Left lung (tissue), 10 donors: ENCODE measurements around the gene MAGEF1. TPM values are rescaled to one million over a fixed set of nuclear protein-coding genes. Genes with fewer than 3 reads are reported as not detected.

Source experiments
- ATAC-seq: fragments of 200-7000 bp; cut with Tn5 transposase; one replicate; pipeline ENCODE4 v1.9.1; 2020; ENCODE audit warnings: moderate library complexity
- DNase-seq, 4 donors: peaks; one replicate each; pipeline ENCODE4 v3.0.0-alpha.2; 2013 to 2020
- H3K27ac ChIP-seq, 2 donors: fragments of 200-600 bp; sonication (generic) in 1 of 2; one replicate each; pipeline versions ENCODE4 v1.5.0 to v1.8.0; 2020 to 2021
- H3K27me3 ChIP-seq, 2 donors: fragments of 200-600 bp; sonication (generic) in 1 of 2; one replicate each; pipeline versions ENCODE4 v1.5.0 to v1.8.0; 2020 to 2021
- H3K36me3 ChIP-seq, 2 donors: fragments of 200-600 bp; sonication (generic) in 1 of 2; one replicate each; pipeline versions ENCODE4 v1.5.0 to v1.8.0; 2020 to 2021
- H3K4me1 ChIP-seq, 2 donors: fragments of 200-600 bp; one replicate each; pipeline ENCODE4 v1.8.0; 2021
- H3K4me3 ChIP-seq, 2 donors: fragments of 200-600 bp; sonication (generic) in 1 of 2; one replicate each; pipeline versions ENCODE4 v1.5.0 to v1.8.0; 2020 to 2021; ENCODE audit warnings: mild to moderate bottlenecking in 1 of 2
- H3K9me3 ChIP-seq, 2 donors: fragments of 200-600 bp; sonication (generic) in 1 of 2; one replicate each; pipeline versions ENCODE4 v1.5.0 to v1.8.0; 2020 to 2021
- intact Hi-C, 2 donors: fragments of 100-400 bp; cut with DNase I; formaldehyde crosslinking; loops; one replicate each; pipeline versions ENCODE4 v1.11.2 to v1.14.2; 2022
- polyA plus RNA-seq, 6 donors: library from polyadenylated mRNA; unstranded; fragments of 120-200 nt; gene quantifications; one replicate each; pipeline ENCODE4 v1.2.1, GENCODE V29; 2013; ENCODE audit not compliant: insufficient read length in 6 of 6
- total RNA-seq, 2 donors: library from RNA; stranded (reverse); fragmentation: NEBNext Ultra II Directional; extraction: Animal tissue kit (Norgen Biotek cat#: 25700); gene quantifications; one replicate each; pipeline ENCODE4 v1.2.1, GENCODE V29; 2021
- TF ChIP-seq, protein P1 (sequence below), 2 donors: fragments of 200-600 bp; sonication (generic) in 1 of 2; IDR thresholded peaks; one replicate each; pipeline versions ENCODE4 v1.5.0 to v1.8.0; 2021; ENCODE audit warnings: antibody characterized with exemption in 2 of 2
- donor health status: DM: no; HTN: yes; CAD: no.
- donor health status: DM: no; HTN: no; CAD: no.

MAGEF1 gene
- total and polyA plus RNA-seq, 8 donors = 27.8 to 62.4 (median 53.3) TPM

DNA sequence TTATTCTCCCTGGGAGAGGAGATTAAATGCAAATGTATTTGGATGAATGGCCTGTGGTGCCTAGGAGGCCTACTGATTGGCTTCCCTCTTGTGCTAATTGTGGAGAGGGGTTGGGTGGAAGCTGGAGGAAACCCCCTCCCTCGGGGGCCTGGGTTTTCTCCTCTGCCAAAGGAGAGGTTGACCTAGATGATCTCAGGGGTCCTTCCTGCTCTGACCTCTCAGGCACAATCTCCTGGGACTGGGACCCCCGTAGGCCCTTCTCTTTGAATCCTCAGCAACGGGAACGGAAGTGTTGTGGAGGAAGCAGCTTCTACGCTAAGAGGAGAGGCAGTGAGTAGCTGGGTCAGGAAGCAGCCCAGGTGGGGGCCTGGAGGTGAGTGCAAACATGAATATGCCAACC is 40.5 kb upstream of the MAGEF1 start:
- DNase-seq = no peak
- no peaks in the 10 kb centered on the region for H3K4me1 ChIP-seq
- H3K36me3 ChIP-seq = no peaks in the 10 kb centered on the region
- no peak overlapping the region for H3K27ac ChIP-seq
- no peak for ATAC-seq
- TF ChIP-seq, protein P1, sequence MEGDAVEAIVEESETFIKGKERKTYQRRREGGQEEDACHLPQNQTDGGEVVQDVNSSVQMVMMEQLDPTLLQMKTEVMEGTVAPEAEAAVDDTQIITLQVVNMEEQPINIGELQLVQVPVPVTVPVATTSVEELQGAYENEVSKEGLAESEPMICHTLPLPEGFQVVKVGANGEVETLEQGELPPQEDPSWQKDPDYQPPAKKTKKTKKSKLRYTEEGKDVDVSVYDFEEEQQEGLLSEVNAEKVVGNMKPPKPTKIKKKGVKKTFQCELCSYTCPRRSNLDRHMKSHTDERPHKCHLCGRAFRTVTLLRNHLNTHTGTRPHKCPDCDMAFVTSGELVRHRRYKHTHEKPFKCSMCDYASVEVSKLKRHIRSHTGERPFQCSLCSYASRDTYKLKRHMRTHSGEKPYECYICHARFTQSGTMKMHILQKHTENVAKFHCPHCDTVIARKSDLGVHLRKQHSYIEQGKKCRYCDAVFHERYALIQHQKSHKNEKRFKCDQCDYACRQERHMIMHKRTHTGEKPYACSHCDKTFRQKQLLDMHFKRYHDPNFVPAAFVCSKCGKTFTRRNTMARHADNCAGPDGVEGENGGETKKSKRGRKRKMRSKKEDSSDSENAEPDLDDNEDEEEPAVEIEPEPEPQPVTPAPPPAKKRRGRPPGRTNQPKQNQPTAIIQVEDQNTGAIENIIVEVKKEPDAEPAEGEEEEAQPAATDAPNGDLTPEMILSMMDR (IDR thresholded peaks at IDR 0.05) = no peak
- H3K9me3 ChIP-seq = no peaks in the 10 kb centered on the region
- H3K4me3 ChIP-seq = no peak overlapping the region
- H3K27me3 ChIP-seq = no peaks in the 10 kb centered on the region
- intact Hi-C loops = no loop called here

- no peaks in the 10 kb centered on the region for H3K4me1 ChIP-seq
- TF ChIP-seq, protein P1 (IDR thresholded peaks at IDR 0.05) = no peak
- H3K4me3 ChIP-seq = no peak overlapping the region
- no peaks in the 10 kb centered on the region for H3K9me3 ChIP-seq
- H3K36me3 ChIP-seq = no peaks in the 10 kb centered on the region
- no peak for DNase-seq
- H3K27ac ChIP-seq = no peak overlapping the region
- no peak for ATAC-seq
- no peaks in the 10 kb centered on the region for H3K27me3 ChIP-seq
- intact Hi-C loops = no loop called here
Observed at GRCh38 chr3:184751204-184752040, 39.6 kb upstream of the MAGEF1 start.

GRCh38 chr3:184750349-184751083 is 38.7 kb upstream of the MAGEF1 start:
- DNase-seq (no peak), ATAC-seq (no peak)
- TF ChIP-seq, protein P1 (IDR thresholded peaks at IDR 0.05) = no peak
- H3K27ac ChIP-seq = no peak overlapping the region
- H3K9me3 ChIP-seq = no peaks in the 10 kb centered on the region
- intact Hi-C loops = no loop called here
- no peaks in the 10 kb centered on the region for H3K36me3 ChIP-seq
- no peaks in the 10 kb centered on the region for H3K27me3 ChIP-seq
- no peaks in the 10 kb centered on the region for H3K4me1 ChIP-seq
- no peak overlapping the region for H3K4me3 ChIP-seq

GRCh38 chr3:184749168-184749744 is 37.4 kb upstream of the MAGEF1 start:
- TF ChIP-seq, protein P1 (IDR thresholded peaks at IDR 0.05) = no peak
- no peaks in the 10 kb centered on the region for H3K36me3 ChIP-seq
- H3K4me3 ChIP-seq = no peak overlapping the region
- no peak for ATAC-seq
- no peaks in the 10 kb centered on the region for H3K27me3 ChIP-seq
- intact Hi-C loops = no loop called here
- no peak overlapping the region for H3K27ac ChIP-seq
- no peak for DNase-seq
- H3K4me1 ChIP-seq = no peaks in the 10 kb centered on the region
- H3K9me3 ChIP-seq = no peaks in the 10 kb centered on the region
